ENCODE data around the gene UNC5C.

- TF ChIP-seq CTCF (IDR thresholded peaks at IDR 0.05): no peak
- no peak for TF ChIP-seq POLR2A (IDR thresholded peaks at IDR 0.05)
Measured at GRCh38 chr4:95231681-95232080, 317.1 kb downstream of the UNC5C start.
